ENCODE measurements around the gene FAM135A. TPM values are rescaled to one million over a fixed set of nuclear protein-coding genes. Genes with fewer than 3 reads are reported as not detected.

The FAM135A gene
- total and polyA plus RNA-seq, 9 of the 15 experiments (the other 6 are each of a cell fraction or from before 2014, with no cell fraction given): 7.4 to 32.9 (median 19.2) TPM

GRCh38 chr6:70394518-70395300 is 18.6 kb upstream of the FAM135A start (continued):
- TF ChIP-seq ZBTB43 (CRISPR knock-in tag; IDR thresholded peaks at IDR 0.05) (no peak), KDM1A (IDR thresholded peaks at IDR 0.05) (peak in 1 of 2 experiments; percentile 55; a peak in 1 of 4 replicates), TCF3 (CRISPR knock-in tag; IDR thresholded peaks at IDR 0.05) (peak; percentile 85), ZEB2 (IDR thresholded peaks at IDR 0.05) (peak; percentile 82), POLR2H (tag; IDR thresholded peaks at IDR 0.05; ENCODE audit: low read depth) (peak; percentile 98), FIP1L1 (IDR thresholded peaks at IDR 0.05; ENCODE audit: low read depth, low read length, poor library complexity, severe bottlenecking) (no peak), PHF8 (IDR thresholded peaks at IDR 0.05; ENCODE audit: borderline replicate concordance, low read length) (peak; percentile 95), ZNF12 (CRISPR knock-in tag; IDR thresholded peaks at IDR 0.05) (no peak), PTRF (tag; IDR thresholded peaks at IDR 0.05) (no peak), E2F1 (CRISPR knock-in tag; IDR thresholded peaks at IDR 0.05) (peak; percentile 84; the same call in 1 of the 2 replicates), BCOR (IDR thresholded peaks at IDR 0.05) (no peak; the same call in 1 of the 2 replicates), E2F3 (CRISPR knock-in tag; IDR thresholded peaks at IDR 0.05) (0 out of 2 replicates have a peak, but pooled peaks have one; percentile 23), SRSF7 (optimal IDR thresholded peaks at IDR 0.05; ENCODE audit: low read depth, low read length) (no peak), SIX5 (IDR thresholded peaks at IDR 0.05; ENCODE audit: borderline replicate concordance in 1 of 2, insufficient read depth in 1 of 2, low read depth in 1 of 2, low read length in 2 of 2) (no peak), U2AF1 (optimal IDR thresholded peaks at IDR 0.05; ENCODE audit: low read depth, low read length) (no peak), ZNF561 (CRISPR knock-in tag; conservative IDR thresholded peaks at IDR 0.05) (no peak), ZNF639 (CRISPR knock-in tag; conservative IDR thresholded peaks at IDR 0.05 in 1 of 2, IDR thresholded peaks at IDR 0.05 in 1 of 2) (peak in 1 of 2 experiments; percentile 19; a peak in 1 of 4 replicates), MYC (IDR thresholded peaks at IDR 0.05; ENCODE audit: low read depth, low read length) (peak; percentile 98), MYC (CRISPR knock-in tag; IDR thresholded peaks at IDR 0.05; ENCODE audit: borderline replicate concordance, low read depth) (peak; percentile 85; the same call in 1 of the 2 replicates), CBX1 (IDR thresholded peaks at IDR 0.05; ENCODE audit: low read depth) (peak; percentile 98)
